Transverse colon (tissue), 3 donors: ENCODE data around the gene MOCS3.

Source experiments
- EP300 ChIP-seq: sonication (generic); formaldehyde crosslinking; IDR thresholded peaks from one replicate; pipeline ENCODE4 v1.6.1; 2017; ENCODE audit warnings: antibody characterized with exemption, low read depth
- TF ChIP-seq, protein P1 (sequence below), 5 experiments: fragments of 200-600 bp in 3 of 5; fragments of 450-650 bp in 2 of 5; sonication (generic) in 3 of 5; IDR thresholded peaks; 1 replicate in 2 of 5; 2 replicates in 3 of 5; pipeline ENCODE4 v1.5.1; 2016 to 2017; ENCODE audit warnings: antibody characterized with exemption in 5 of 5, inconsistent platforms in 3 of 5, mild to moderate bottlenecking in 2 of 5, moderate library complexity in 1 of 5

DNA sequence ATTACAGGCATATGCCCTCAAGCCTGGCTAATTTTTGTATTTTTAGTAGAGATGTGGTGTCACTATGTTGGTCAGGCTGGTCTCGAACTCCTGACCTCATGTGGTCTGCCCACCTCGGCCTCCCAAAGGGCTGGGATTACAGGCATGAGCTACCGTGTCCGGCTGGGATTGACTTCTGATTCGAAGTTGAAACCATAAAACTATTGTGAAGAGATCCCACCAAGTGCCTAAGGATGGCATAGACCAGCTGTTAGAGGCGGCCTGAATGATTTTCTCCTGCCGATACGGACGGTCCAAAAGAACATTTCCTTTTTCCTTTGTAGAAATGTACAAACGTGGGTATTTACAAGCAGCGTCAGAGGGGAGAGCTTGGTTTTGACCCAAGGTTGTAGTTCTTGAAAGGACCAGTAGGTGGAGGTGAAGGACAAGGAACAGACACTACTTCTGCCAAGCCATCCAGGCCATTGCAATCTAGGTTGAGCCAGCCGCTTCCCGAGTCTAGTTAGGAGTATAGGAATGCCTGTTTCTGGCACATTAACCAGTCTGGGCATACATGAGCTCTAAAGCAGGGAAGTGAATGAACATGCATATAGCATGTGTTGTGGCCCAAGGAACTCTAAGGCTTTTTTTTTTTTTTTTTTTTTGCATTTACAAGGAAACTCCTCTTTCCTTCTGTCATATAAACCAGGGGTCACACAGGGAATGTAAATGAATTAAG, 29.0 kb downstream of the MOCS3 start:
- TF ChIP-seq, protein P1, sequence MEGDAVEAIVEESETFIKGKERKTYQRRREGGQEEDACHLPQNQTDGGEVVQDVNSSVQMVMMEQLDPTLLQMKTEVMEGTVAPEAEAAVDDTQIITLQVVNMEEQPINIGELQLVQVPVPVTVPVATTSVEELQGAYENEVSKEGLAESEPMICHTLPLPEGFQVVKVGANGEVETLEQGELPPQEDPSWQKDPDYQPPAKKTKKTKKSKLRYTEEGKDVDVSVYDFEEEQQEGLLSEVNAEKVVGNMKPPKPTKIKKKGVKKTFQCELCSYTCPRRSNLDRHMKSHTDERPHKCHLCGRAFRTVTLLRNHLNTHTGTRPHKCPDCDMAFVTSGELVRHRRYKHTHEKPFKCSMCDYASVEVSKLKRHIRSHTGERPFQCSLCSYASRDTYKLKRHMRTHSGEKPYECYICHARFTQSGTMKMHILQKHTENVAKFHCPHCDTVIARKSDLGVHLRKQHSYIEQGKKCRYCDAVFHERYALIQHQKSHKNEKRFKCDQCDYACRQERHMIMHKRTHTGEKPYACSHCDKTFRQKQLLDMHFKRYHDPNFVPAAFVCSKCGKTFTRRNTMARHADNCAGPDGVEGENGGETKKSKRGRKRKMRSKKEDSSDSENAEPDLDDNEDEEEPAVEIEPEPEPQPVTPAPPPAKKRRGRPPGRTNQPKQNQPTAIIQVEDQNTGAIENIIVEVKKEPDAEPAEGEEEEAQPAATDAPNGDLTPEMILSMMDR (IDR thresholded peaks at IDR 0.05) = peak; percentile 86 to 98 (median 89)
- no peak for TF ChIP-seq EP300
